ENCODE data around the gene NLRP3. TPM values are rescaled to one million over a fixed set of nuclear protein-coding genes. Genes with fewer than 3 reads are reported as not detected.

NLRP3 gene
- total RNA-seq, 6 donors from 2014 or later = 2.6 to 13.6 (median 6.0) TPM

DNA sequence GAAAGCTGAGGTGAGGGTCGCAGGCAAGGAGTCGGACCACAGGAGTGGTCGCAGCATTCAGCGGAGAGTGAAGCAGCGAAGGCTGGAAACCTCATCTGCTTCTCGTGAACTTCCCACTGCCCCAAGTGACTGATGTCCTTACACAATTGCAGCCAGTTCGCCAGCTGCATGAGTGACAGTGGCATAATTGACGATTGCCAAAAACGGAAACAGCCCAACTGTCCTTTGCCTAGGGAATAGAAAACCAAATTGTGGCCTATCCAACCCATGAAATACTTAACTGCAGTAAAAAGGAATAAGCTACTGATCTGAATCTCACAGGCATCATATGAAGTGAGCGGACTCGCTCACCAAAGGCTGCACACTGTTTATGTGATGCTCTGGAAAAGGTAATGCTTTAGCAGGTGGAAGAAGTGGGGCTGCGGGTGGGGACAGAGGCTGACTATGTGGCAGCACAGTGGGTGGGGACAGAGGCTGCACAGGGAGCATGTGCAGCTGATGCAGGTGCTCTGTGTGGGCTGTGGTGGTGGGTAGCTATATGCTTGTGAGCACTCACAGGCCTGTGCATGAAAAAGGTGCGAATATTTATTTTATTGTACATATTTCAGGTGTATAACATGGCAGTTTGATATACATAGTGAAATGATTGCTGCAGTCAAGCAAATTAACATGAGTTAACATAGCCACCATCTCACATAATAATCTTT lies 4.2 kb upstream of the NLRP3 start:
- H3K4me3 ChIP-seq = no peak overlapping the region
- H3K9me3 ChIP-seq = no peaks in the 10 kb centered on the region
- DNase-seq (peak in 1 of 2 donors; percentile 76), ATAC-seq (ENCODE audit: low FRiP score in 2 of 2) (peak in 1 of 2 donors; percentile 19)
- H3K36me3 ChIP-seq = no peaks in the 10 kb centered on the region
- H3K27ac ChIP-seq = no peak overlapping the region
- 61 to 69% methylated on average over 13 of the region's 13 CpGs for WGBS, 2 donors
- no peaks in the 10 kb centered on the region for H3K27me3 ChIP-seq
- H3K4me1 ChIP-seq = peaks cover 0 to 8% (median 5%) of the 10 kb centered on the region in 4 donors
- TF ChIP-seq, protein P1, sequence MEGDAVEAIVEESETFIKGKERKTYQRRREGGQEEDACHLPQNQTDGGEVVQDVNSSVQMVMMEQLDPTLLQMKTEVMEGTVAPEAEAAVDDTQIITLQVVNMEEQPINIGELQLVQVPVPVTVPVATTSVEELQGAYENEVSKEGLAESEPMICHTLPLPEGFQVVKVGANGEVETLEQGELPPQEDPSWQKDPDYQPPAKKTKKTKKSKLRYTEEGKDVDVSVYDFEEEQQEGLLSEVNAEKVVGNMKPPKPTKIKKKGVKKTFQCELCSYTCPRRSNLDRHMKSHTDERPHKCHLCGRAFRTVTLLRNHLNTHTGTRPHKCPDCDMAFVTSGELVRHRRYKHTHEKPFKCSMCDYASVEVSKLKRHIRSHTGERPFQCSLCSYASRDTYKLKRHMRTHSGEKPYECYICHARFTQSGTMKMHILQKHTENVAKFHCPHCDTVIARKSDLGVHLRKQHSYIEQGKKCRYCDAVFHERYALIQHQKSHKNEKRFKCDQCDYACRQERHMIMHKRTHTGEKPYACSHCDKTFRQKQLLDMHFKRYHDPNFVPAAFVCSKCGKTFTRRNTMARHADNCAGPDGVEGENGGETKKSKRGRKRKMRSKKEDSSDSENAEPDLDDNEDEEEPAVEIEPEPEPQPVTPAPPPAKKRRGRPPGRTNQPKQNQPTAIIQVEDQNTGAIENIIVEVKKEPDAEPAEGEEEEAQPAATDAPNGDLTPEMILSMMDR (IDR thresholded peaks at IDR 0.05) = no peak
- TF ChIP-seq POLR2A (IDR thresholded peaks at IDR 0.05) (no peak), EP300 (IDR thresholded peaks at IDR 0.05) (no peak), POLR2AphosphoS5 (IDR thresholded peaks at IDR 0.05) (peak in 1 of 2 donors; percentile 40)

DNA sequence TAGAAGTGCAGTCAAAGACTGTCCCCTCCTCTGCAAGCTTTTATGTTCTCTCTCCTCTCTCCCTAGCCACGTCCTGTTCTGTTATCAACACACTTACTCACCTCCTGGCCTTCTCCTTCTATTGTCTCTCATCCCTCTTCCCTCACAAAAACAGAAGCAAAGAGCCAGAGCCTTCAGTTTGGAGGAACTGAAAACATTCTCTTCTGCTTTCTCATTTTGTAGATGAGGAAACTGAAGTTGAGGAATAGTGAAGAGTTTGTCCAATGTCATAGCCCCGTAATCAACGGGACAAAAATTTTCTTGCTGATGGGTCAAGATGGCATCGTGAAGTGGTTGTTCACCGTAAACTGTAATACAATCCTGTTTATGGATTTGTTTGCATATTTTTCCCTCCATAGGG lies 1.9 kb downstream of the NLRP3 start:
- DNase-seq (no peak), ATAC-seq (ENCODE audit: low FRiP score in 2 of 2) (peak in 1 of 2 donors; percentile 51)
- TF ChIP-seq POLR2A (IDR thresholded peaks at IDR 0.05) (peak in 1 of 4 donors; percentile 50), EP300 (IDR thresholded peaks at IDR 0.05) (no peak), POLR2AphosphoS5 (IDR thresholded peaks at IDR 0.05) (peak in 1 of 2 donors; percentile 18)

DNA sequence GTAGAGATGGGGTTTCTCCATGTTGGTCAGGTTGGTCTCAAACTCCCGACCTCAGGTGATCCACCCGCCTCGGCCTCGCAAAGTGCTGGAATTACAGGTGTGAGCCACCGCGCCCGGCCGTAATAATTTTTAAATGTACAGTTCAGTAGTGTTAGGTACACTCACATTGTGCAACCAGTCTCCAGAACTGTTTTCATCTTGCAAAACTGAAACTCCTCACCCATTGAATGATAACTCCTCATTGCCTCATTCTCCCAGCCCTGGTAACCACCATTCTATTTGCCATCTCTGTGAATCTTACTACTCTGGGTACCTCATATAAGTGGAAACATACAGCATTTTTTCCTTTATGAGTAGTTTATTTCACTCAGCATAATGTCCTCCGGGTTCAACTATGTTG lies 3.4 kb downstream of the NLRP3 start:
- TF ChIP-seq, protein P1 (IDR thresholded peaks at IDR 0.05) = no peak
- TF ChIP-seq EP300 (IDR thresholded peaks at IDR 0.05) = no peak
- no peak for TF ChIP-seq POLR2AphosphoS5 (IDR thresholded peaks at IDR 0.05)
- TF ChIP-seq POLR2A (IDR thresholded peaks at IDR 0.05) = no peak
- Histone ChIP-seq H3K27ac (no peak overlapping the region), H3K4me3 (peak overlapping the region in 1 of 4 donors; percentile 7), H3K4me1 (peaks cover 0 to 3% (median 0%) of the 10 kb centered on the region in 4 donors), H3K36me3 (peaks cover 0 to 3% (median 0%) of the 10 kb centered on the region in 4 donors), H3K9me3 (no peaks in the 10 kb centered on the region), H3K27me3 (no peaks in the 10 kb centered on the region)
- 78 to 90% methylated on average over 9 of the region's 9 CpGs for WGBS, 2 donors
- ATAC-seq (ENCODE audit: low FRiP score in 2 of 2) (no peak), DNase-seq (no peak)

More for the DNA sequence above, 1.9 kb downstream of the NLRP3 start:
- Histone ChIP-seq H3K36me3 (no peaks in the 10 kb centered on the region), H3K4me3 (peak overlapping the region in 1 of 4 donors; percentile 42), H3K27me3 (no peaks in the 10 kb centered on the region), H3K9me3 (no peaks in the 10 kb centered on the region), H3K27ac (peak overlapping the region in 1 of 4 donors; percentile 16), H3K4me1 (peaks cover 0 to 3% (median 0%) of the 10 kb centered on the region in 4 donors)
- WGBS, 2 donors = 64 to 70% methylated on average over 5 of the region's 5 CpGs

DNA sequence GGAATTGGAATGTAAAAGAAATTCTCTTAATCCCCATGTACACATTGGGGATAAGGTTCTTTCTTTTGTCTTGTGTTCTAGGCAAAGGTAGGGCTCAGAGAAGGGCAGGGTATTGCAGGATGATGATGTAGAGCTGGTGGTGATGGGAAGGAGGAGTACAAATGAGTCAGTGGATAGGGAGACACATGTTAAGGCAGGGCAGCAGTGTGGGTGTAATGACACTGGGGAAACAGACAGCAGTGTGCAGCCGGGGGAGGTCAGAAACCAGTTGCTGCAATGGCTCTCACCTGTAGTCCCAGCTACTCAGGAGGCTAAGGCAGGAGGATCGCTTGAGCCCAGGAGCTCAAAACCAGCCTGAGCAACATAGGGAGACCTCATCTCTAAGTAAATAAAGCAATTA lies 5.1 kb downstream of the NLRP3 start:
- Histone ChIP-seq H3K36me3 (peaks cover 0 to 3% (median 0%) of the 10 kb centered on the region in 4 donors), H3K4me1 (no peaks in the 10 kb centered on the region)

DNA sequence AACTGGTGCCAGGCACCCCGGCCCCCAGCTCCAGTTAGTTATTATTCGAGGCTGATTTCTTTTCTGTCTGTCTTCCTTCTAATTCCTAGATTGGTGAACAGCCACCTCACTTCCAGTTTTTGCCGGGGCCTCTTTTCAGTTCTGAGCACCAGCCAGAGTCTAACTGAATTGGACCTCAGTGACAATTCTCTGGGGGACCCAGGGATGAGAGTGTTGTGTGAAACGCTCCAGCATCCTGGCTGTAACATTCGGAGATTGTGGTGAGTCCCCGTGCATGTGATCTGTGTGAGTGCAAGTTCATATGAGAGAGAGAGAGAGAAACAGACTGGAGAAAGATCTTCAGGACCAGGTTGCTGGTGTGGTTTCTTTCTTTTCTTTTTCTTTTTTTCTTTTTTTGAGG lies 13.5 kb downstream of the NLRP3 start:
- ATAC-seq (ENCODE audit: low FRiP score in 2 of 2) = no peak
- H3K27ac ChIP-seq = no peak overlapping the region
- WGBS, 2 donors = 62 to 81% methylated on average over 6 of the region's 6 CpGs
- H3K36me3 ChIP-seq = no peaks in the 10 kb centered on the region
- H3K4me3 ChIP-seq = no peak overlapping the region
- H3K9me3 ChIP-seq = no peaks in the 10 kb centered on the region
- no peaks in the 10 kb centered on the region for H3K27me3 ChIP-seq
- TF ChIP-seq POLR2A (IDR thresholded peaks at IDR 0.05) = no peak
- TF ChIP-seq, protein P1 (IDR thresholded peaks at IDR 0.05) = no peak
- no peak for TF ChIP-seq EP300 (IDR thresholded peaks at IDR 0.05)
- TF ChIP-seq POLR2AphosphoS5 (IDR thresholded peaks at IDR 0.05) = no peak
- no peak for DNase-seq
- H3K4me1 ChIP-seq = no peaks in the 10 kb centered on the region

More for the DNA sequence above, 5.1 kb downstream of the NLRP3 start:
- DNase-seq (no peak), ATAC-seq (ENCODE audit: low FRiP score in 2 of 2) (no peak)
- WGBS, 2 donors = 79 to 84% methylated on average over 2 of the region's 2 CpGs
- TF ChIP-seq POLR2AphosphoS5 (IDR thresholded peaks at IDR 0.05) (no peak), POLR2A (IDR thresholded peaks at IDR 0.05) (no peak), EP300 (IDR thresholded peaks at IDR 0.05) (no peak)
- TF ChIP-seq, protein P1 (IDR thresholded peaks at IDR 0.05) = no peak
- Histone ChIP-seq H3K9me3 (no peaks in the 10 kb centered on the region), H3K27ac (no peak overlapping the region), H3K27me3 (no peaks in the 10 kb centered on the region), H3K4me3 (no peak overlapping the region)

All from upper lobe of left lung (tissue), 6 donors.